ENCODE measurements around the gene SIRPB1.
A peak's percentile ranks its signal among the peaks of the same experiment; 100 is the strongest.
"Not testable (repeated sequence)": the region's sequence is repeated elsewhere in the genome, so short reads cannot be mapped to it uniquely, and the experiment has no call there.

Gene SIRPB1

GRCh38 chr20:1619861-1620444 is at the start of gene SIRPB1:
Gene SIRPB1 (minus strand): TSS chr20:1620009. CDS start chr20:1619944, 65 bp downstream.
- DNase-seq: no peak

GRCh38 chr20:1669304-1669703 is 49.5 kb upstream of the SIRPB1 start:
- peak; percentile 6 for DNase-seq

GRCh38 chr20:1667502-1668085 is 47.8 kb upstream of the SIRPB1 start:
- DNase-seq: no peak

GRCh38 chr20:1666802-1667201 is 47.0 kb upstream of the SIRPB1 start:
- DNase-seq: no peak

GRCh38 chr20:1665345-1665744 is 45.5 kb upstream of the SIRPB1 start:
- no peak for DNase-seq

- DNase-seq: no peak
These were observed 45.1 kb upstream of the SIRPB1 start for GRCh38 chr20:1664911-1665310.

GRCh38 chr20:1663917-1664316 is 44.1 kb upstream of the SIRPB1 start:
- DNase-seq: peak; percentile 11

GRCh38 chr20:1661542-1662299 is 41.9 kb upstream of the SIRPB1 start:
- DNase-seq: no peak

- no peak for DNase-seq
These were observed 40.4 kb upstream of the SIRPB1 start for GRCh38 chr20:1660246-1660645.

GRCh38 chr20:1657556-1658334 is 37.9 kb upstream of the SIRPB1 start, which contains the start of gene SIRPG:
Gene SIRPG (minus strand): TSS chr20:1657779. CDS start chr20:1657714, 65 bp downstream.
- DNase-seq: no peak

GRCh38 chr20:1656844-1657243 is 37.0 kb upstream of the SIRPB1 start:
- no peak for DNase-seq

GRCh38 chr20:1654996-1655395 is 35.2 kb upstream of the SIRPB1 start:
- DNase-seq: no peak

- DNase-seq: no peak
These were observed 33.2 kb upstream of the SIRPB1 start for GRCh38 chr20:1652960-1653359.

- DNase-seq: no peak
These were observed 32.3 kb upstream of the SIRPB1 start for GRCh38 chr20:1652104-1652503.

GRCh38 chr20:1651268-1652058 is 31.7 kb upstream of the SIRPB1 start:
- DNase-seq: no peak

- DNase-seq: no peak
These were observed 28.3 kb upstream of the SIRPB1 start for GRCh38 chr20:1648101-1648500.

- DNase-seq: no peak
These were observed 27.2 kb upstream of the SIRPB1 start for GRCh38 chr20:1646975-1647431.

GRCh38 chr20:1644101-1644962 is 24.5 kb upstream of the SIRPB1 start:
- DNase-seq: no peak

GRCh38 chr20:1638643-1639042 is 18.8 kb upstream of the SIRPB1 start:
- DNase-seq: not testable (repeated sequence)

GRCh38 chr20:1637755-1638154 is 17.9 kb upstream of the SIRPB1 start:
- DNase-seq: no peak

GRCh38 chr20:1637226-1637625 is 17.4 kb upstream of the SIRPB1 start:
- DNase-seq: no peak

All from fibroblast of skin of right biceps (primary cell).